ENCODE data around the gene GRK5. TPM values are rescaled to one million over a fixed set of nuclear protein-coding genes. Genes with fewer than 3 reads are reported as not detected.
A peak's percentile ranks its signal among the peaks of the same experiment; 100 is the strongest.

Gene GRK5
- total RNA-seq, 1 experiment from 2014 or later: 4.5 TPM

GRCh38 chr10:119496273-119496672, 288.9 kb downstream of the GRK5 start:
- no peaks in the 10 kb centered on the region for H3F3A ChIP-seq (ENCODE audit: low read length, unreplicated experiment)
- no peaks in the 10 kb centered on the region for H3K27me3 ChIP-seq (ENCODE audit: low read length)
- no peak for ATAC-seq
- no peak overlapping the region for H3K9ac ChIP-seq (ENCODE audit: low read length)
- no peaks in the 10 kb centered on the region; the same call in 1 of the 2 replicates for H3K36me3 ChIP-seq (ENCODE audit: low read depth, low read length)
- no peaks in the 10 kb centered on the region for H4K20me1 ChIP-seq (ENCODE audit: low read length)
- CTCF ChIA-PET: no interaction called here
- DNase-seq: peak; percentile 15
- POLR2A ChIA-PET (ENCODE audit: unreplicated experiment): no interaction called here
- H3K27ac ChIP-seq (ENCODE audit: low read length): no peak overlapping the region
- intact Hi-C loops (cut with micrococcal nuclease): no loop called here
- TF ChIP-seq EZH2 (IDR thresholded peaks at IDR 0.05; ENCODE audit: low read length, unreplicated experiment) (no peak), CTCF (conservative IDR thresholded peaks at IDR 0.05; ENCODE audit: low read depth, low read length) (no peak), EZH2phosphoT487 (IDR thresholded peaks at IDR 0.05; ENCODE audit: borderline replicate concordance, low read length) (no peak)
- H3K79me2 ChIP-seq (ENCODE audit: low read length): no peaks in the 10 kb centered on the region
- no peak overlapping the region for H3K4me2 ChIP-seq (ENCODE audit: low read length)
- H2AFZ ChIP-seq (ENCODE audit: low read length): no peak overlapping the region
- H3K4me1 ChIP-seq (ENCODE audit: insufficient read depth, low read length): peaks cover 18% of the 10 kb centered on the region
- no peaks in the 10 kb centered on the region for H3K9me3 ChIP-seq (ENCODE audit: low read length)
- BruUV-seq (replicated peaks): no TSS peak
- no peak overlapping the region for H3K4me3 ChIP-seq (ENCODE audit: low read length)
- no peaks in the 10 kb centered on the region for H3K9me2 ChIP-seq (replicated peaks; ENCODE audit: low read length)

DNA sequence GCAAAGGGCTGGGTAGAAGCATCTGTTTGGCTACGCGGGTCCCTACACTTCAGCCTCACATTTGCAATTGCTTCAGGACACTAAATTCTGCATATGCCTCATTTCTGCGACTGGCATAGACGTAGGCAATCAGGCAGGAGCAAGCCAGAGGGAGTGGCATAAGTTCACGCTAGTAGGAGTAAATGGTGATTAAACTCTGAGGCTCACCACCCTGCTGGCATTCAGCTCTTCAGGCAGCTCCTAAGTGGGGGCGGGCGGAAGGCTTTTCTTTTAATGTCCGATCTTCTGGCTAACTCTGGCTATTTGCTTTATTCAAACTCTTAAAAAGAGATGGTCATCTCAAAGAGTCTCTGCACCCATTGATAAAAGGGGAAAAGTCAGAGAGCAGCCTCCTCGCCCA, 289.9 kb downstream of the GRK5 start:
- TF ChIP-seq EZH2 (IDR thresholded peaks at IDR 0.05; ENCODE audit: low read length, unreplicated experiment): no peak
- TF ChIP-seq CTCF (conservative IDR thresholded peaks at IDR 0.05; ENCODE audit: low read depth, low read length): no peak
- no peak for TF ChIP-seq EZH2phosphoT487 (IDR thresholded peaks at IDR 0.05; ENCODE audit: borderline replicate concordance, low read length)
- Histone ChIP-seq H3K9ac (ENCODE audit: low read length) (no peak overlapping the region), H3K79me2 (ENCODE audit: low read length) (no peaks in the 10 kb centered on the region), H3F3A (ENCODE audit: low read length, unreplicated experiment) (no peaks in the 10 kb centered on the region), H3K27ac (ENCODE audit: low read length) (no peak overlapping the region), H3K9me3 (ENCODE audit: low read length) (no peaks in the 10 kb centered on the region), H3K4me2 (ENCODE audit: low read length) (no peak overlapping the region), H2AFZ (ENCODE audit: low read length) (no peak overlapping the region), H3K4me1 (ENCODE audit: insufficient read depth, low read length) (peaks cover 18% of the 10 kb centered on the region), H3K9me2 (replicated peaks; ENCODE audit: low read length) (no peaks in the 10 kb centered on the region), H3K27me3 (ENCODE audit: low read length) (no peaks in the 10 kb centered on the region), H4K20me1 (ENCODE audit: low read length) (no peaks in the 10 kb centered on the region), H3K36me3 (ENCODE audit: low read depth, low read length) (no peaks in the 10 kb centered on the region; the same call in 1 of the 2 replicates), H3K4me3 (ENCODE audit: low read length) (no peak overlapping the region)
- BruUV-seq (replicated peaks): no TSS peak
- CTCF ChIA-PET: no interaction called here
- ATAC-seq: no peak
- POLR2A ChIA-PET (ENCODE audit: unreplicated experiment): no interaction called here
- intact Hi-C loops (cut with micrococcal nuclease): no loop called here
- no peak for DNase-seq

- intact Hi-C loops (cut with micrococcal nuclease): no loop called here
- no peak for TF ChIP-seq EZH2 (IDR thresholded peaks at IDR 0.05; ENCODE audit: low read length, unreplicated experiment)
- TF ChIP-seq EZH2phosphoT487 (IDR thresholded peaks at IDR 0.05; ENCODE audit: borderline replicate concordance, low read length): no peak
- TF ChIP-seq CTCF (conservative IDR thresholded peaks at IDR 0.05; ENCODE audit: low read depth, low read length): no peak
- H3K4me2 ChIP-seq (ENCODE audit: low read length): no peak overlapping the region
- H2AFZ ChIP-seq (ENCODE audit: low read length): no peak overlapping the region
- H3K9me2 ChIP-seq (replicated peaks; ENCODE audit: low read length): no peaks in the 10 kb centered on the region
- H4K20me1 ChIP-seq (ENCODE audit: low read length): no peaks in the 10 kb centered on the region
- no peak overlapping the region for H3K27ac ChIP-seq (ENCODE audit: low read length)
- no peaks in the 10 kb centered on the region for H3K27me3 ChIP-seq (ENCODE audit: low read length)
- peaks cover 15% of the 10 kb centered on the region for H3K4me1 ChIP-seq (ENCODE audit: insufficient read depth, low read length)
- DNase-seq: no peak
- ATAC-seq: no peak
- ChIA-PET POLR2A (ENCODE audit: unreplicated experiment) (no interaction called here), CTCF (no interaction called here)
- H3K4me3 ChIP-seq (ENCODE audit: low read length): no peak overlapping the region
- no TSS peak for BruUV-seq (replicated peaks)
- H3K9ac ChIP-seq (ENCODE audit: low read length): no peak overlapping the region
- no peaks in the 10 kb centered on the region for H3F3A ChIP-seq (ENCODE audit: low read length, unreplicated experiment)
- H3K79me2 ChIP-seq (ENCODE audit: low read length): no peaks in the 10 kb centered on the region
- H3K36me3 ChIP-seq (ENCODE audit: low read depth, low read length): no peaks in the 10 kb centered on the region; the same call in 1 of the 2 replicates
- no peaks in the 10 kb centered on the region for H3K9me3 ChIP-seq (ENCODE audit: low read length)
These were observed 291.7 kb downstream of the GRK5 start for GRCh38 chr10:119498889-119499676.
